Activated CD4-positive, CD25-positive, alpha-beta regulatory T cell treated with anti-CD3 and anti-CD28 coated beads, Interleukin-2, amount 50 U/mL, for 72 hours (primary cell): Measurements from ENCODE around the gene LGI2.
"Not testable (repeated sequence)": the region's sequence is repeated elsewhere in the genome, so short reads cannot be mapped to it uniquely, and the experiment has no call there.

Source experiments
- DNase-seq: peaks from one replicate; pipeline ENCODE4 v3.0.0; 2021

LGI2 gene, protein sequence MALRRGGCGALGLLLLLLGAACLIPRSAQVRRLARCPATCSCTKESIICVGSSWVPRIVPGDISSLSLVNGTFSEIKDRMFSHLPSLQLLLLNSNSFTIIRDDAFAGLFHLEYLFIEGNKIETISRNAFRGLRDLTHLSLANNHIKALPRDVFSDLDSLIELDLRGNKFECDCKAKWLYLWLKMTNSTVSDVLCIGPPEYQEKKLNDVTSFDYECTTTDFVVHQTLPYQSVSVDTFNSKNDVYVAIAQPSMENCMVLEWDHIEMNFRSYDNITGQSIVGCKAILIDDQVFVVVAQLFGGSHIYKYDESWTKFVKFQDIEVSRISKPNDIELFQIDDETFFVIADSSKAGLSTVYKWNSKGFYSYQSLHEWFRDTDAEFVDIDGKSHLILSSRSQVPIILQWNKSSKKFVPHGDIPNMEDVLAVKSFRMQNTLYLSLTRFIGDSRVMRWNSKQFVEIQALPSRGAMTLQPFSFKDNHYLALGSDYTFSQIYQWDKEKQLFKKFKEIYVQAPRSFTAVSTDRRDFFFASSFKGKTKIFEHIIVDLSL

GRCh38 chr4:25030277-25031076 lies at the start of gene LGI2:
LGI2 (minus strand) TSS chr4:25030946; CDS start chr4:25030693, 253 bp downstream.
- no peak for DNase-seq

GRCh38 chr4:25078523-25078922 lies 47.8 kb upstream of the LGI2 start:
- no peak for DNase-seq

DNA sequence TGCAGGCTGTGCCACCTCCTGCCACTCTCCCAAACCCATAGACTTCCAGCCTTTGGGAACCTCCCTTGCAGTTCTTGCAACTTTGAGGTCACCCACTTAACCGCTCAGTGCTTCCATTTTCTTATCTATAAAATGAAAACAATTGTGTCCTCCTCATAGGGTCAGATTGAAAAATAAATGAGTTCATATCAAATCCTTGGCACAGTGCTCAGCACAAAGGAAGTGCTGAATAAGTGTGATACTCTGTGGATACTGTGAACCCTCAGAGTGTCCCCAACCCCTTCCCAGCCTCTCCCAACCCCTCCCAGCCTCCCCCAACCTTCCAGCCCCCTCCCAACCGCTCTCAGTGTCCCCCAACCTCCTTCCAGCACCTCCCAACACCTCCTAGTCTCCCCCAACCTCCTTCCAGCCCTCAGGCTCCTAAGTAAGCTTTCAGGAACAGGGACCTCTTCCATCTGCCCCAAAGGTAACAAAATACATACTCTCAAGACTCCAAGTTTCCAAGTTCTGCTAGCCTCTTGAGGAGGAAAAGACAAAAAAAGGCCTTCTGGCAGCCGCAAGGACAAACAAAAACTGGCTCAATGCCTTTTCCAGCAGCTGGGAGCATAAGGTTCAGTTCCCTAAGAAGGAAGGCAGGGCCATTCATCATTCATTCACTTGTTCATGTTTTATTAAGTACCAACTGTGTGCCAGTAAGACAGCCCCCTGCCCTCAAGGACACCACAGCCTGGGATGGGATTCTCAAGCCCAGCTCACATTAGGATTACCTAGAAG lies 46.1 kb upstream of the LGI2 start:
- DNase-seq: no peak

DNA sequence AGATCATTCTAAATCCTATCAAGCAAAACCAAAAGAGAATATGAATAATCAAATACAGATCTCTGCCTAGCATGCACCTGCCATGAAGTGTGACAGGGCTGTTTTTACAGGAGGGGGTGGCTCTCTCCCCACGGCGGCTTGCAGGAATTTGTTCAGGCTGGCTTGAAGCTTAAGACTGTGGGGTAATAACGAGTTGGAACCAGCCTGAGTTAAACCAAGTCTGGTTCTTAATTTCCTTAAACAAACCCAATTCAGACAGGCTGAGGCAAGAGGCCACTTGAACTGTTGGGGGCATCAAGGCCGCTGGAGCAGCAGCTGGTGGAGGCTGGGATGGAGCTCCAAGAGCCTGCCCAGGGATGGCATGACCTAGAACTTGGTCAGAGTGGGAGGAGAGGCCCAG lies 45.1 kb upstream of the LGI2 start:
- no peak for DNase-seq

- no peak for DNase-seq
These were observed 44.4 kb upstream of the LGI2 start for GRCh38 chr4:25075129-25075528.

GRCh38 chr4:25070545-25070944 lies 39.8 kb upstream of the LGI2 start:
- DNase-seq: no peak

- DNase-seq: no peak
These were observed 38.3 kb upstream of the LGI2 start for GRCh38 chr4:25069014-25069413.

- DNase-seq: no peak
These were observed 37.6 kb upstream of the LGI2 start for GRCh38 chr4:25068386-25068785.

DNA sequence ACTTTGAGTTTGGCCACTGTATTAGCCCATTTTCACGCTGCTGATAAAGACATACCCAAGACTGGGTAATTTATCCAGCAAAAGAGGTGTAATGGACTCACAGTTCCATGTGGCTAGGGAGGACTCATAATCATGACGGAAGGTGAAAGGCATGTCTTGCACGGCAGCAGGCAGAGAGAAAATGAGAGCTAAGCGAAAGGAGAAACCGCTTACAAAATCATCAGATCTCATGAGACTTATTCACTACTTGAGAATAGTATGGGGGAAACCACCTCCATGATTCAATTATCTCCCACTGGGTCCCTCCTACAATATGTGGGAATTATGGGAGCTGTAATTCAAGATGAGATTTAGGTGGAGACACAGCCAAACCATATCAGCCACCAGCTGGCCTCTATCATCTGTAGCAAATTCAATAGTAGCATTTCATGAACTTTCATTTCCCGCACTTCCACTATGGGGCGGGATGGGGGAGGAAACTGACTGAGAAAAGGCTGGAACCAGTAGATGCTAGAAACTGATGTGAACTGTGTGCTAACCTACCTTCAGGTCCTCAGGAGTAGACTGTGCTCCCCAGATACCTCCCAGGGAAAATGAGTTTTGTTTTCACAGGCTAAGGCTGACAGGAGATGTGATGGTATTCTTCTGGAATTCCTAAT lies 35.3 kb upstream of the LGI2 start:
- no peak for DNase-seq

GRCh38 chr4:25065431-25065858 lies 34.7 kb upstream of the LGI2 start:
- no peak for DNase-seq

DNA sequence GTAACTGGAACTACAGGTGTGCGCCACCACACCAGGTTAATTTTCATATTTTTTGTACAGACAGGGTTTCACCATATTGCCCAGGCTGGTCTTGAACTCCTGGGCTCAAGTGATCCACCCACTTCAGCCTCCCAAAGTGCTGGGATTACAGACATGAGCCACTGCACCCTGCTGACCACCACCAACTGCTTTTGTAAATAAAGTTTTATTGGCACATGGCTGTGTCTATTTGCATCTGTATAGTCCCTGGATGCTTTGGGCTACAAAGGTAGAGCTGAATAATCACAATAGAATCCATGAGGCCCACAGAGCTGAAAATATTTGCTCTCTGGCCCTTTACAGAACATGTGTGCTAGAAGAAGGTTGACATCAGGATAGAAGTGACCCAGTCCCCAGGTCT lies 33.7 kb upstream of the LGI2 start:
- DNase-seq: not testable (repeated sequence)

DNA sequence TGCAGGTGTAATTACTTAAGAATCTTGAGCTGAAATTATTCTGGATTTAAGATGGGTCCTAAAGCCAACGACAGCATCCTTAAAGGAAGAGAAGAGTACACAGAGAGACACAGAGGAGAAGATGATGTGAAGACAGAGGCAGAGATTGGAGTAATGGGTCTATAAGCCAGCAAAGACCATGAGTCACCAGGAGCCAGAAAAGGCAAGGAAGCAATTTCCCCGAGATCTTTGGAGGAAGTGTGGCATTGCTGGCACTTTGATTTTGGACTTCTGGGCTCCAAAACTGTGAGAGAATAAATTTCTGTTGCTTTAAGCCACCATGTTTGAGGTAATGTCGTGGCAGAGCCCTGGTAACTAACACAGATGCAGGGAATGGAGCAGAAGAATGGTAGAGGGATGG lies 32.4 kb upstream of the LGI2 start:
- DNase-seq: no peak

DNA sequence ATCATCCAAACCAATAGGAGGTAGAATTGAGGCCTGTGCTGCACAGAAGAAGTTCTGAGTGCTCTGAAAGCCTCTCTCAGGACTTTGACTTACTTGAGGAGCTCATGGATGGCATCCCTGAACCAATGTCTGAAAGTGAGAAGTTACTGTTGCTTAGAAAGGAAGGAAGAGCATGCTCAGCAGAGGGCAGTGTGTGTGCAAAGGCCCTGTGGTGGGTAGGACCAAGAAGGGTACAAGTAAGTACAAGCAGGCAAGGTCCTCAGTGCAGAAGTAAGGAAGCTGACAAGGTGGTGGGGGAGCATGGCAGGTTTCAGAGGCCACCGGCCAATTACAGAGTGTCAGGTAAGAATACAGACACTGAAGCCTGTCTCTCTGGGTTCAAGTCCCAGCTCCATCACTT lies 31.4 kb upstream of the LGI2 start:
- no peak for DNase-seq

- DNase-seq: no peak
These were observed 30.9 kb upstream of the LGI2 start for GRCh38 chr4:25061602-25062001.

DNA sequence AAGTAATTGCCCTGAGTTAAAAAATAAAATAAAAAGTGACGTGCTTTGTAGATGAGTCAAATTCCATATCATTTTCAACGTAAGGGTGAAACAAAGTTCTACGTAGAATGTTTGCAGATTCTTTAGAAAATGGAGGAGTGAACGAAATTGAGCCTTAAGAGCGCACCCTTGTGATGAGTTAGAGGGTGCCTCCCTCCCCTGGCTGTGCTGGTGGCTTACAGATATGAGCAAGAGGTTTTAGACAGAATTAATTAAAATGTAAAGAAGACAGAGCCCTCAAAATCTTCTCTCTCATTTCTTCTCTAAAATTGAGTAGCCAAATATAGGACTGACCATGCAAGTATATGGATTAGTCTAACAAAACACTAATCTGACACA lies 30.2 kb upstream of the LGI2 start:
- DNase-seq: no peak

DNA sequence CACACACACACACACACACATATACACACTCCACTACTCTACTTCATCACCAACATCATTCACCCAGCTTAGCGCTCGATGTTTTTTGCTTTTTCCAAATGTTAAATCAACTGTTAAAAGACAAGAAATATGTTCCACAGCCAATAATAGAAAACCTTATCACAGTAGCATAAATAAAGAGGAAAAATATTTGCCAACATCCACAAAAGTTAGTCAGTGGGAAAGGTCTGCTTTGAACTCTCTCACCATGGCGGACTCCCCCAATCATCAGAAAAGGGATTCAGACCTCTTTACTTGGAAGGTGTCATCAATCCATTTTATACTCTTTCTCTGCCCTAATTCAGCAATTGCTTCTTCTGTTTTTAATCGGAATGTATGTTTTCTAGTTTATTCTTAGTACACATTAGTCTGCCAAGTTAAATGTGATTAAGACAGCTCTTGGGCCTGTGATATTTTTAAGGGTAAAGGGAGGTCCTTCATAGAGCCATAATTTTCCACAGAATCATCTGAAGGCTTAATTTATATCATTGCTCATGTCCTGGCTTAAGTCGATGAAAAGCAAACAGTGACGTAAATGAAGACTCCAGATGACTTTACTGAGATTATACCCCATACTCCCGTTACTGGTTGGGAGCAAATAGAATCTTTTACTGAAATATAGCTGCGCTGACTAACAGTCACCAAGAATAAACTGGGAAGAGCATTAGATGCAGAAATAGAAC lies 29.7 kb upstream of the LGI2 start:
- no peak for DNase-seq

DNA sequence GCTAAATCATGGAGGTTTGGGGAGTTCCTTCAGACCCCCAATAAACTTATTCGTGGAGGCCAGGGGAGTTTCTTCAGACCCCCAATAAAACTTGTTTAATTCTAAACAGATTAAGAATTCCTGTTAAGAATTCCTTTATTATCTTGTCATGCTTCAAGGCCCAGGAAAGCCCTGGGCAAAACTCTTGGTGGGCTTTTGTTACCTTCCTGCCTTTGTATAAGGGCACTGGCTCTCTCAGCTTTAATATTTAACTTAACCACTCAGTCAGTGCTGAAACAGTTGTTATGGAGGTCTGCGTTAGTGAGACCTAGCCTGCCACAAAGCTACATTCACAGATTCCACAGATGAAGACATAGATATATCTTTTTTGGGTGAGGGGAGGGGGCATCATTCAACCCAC lies 29.0 kb upstream of the LGI2 start:
- no peak for DNase-seq

GRCh38 chr4:25058796-25059195 lies 28.1 kb upstream of the LGI2 start:
- no peak for DNase-seq

DNA sequence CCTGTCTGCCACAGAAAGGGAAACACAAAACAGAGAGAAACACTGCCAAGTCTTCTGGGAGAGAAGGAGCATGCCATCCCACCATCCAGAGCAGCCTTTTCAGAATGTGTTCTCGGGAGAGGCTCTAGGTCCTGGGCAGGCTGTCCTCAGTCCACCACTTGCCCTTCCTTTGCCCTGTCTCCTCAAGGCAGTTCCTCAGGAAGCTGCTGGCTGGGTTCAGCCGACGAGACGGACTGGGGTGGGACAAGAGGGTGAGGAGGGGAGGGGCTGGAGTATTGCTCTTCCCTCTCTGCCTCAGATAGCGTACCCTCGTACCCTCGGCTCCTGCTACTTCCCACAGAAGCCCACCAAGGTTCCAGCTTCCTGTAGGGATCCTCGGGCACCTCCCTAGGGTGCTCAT lies 26.6 kb upstream of the LGI2 start:
- no peak for DNase-seq

GRCh38 chr4:25052037-25052436 lies 21.3 kb upstream of the LGI2 start:
- not testable (repeated sequence) for DNase-seq

GRCh38 chr4:25051534-25051933 lies 20.8 kb upstream of the LGI2 start:
- no peak for DNase-seq
